HFF-Myc (cell line): ENCODE results near the gene PRKCQ.

Experiments
- DNase-seq: peaks from one replicate; pipeline ENCODE4 v3.0.0-alpha.2; 2011; ENCODE audit warnings: low read depth; ENCODE audit errors: extremely low read depth
- H3K4me3 ChIP-seq: replicated peaks from 2 replicates; pipeline ENCODE4 v1.5.1; 2011; ENCODE audit warnings: low read depth, mild to moderate bottlenecking, control low read depth, low read length
- TF ChIP-seq, protein P1 (sequence below): IDR thresholded peaks from 2 replicates; pipeline ENCODE4 v1.5.1; 2012; ENCODE audit warnings: mild to moderate bottlenecking, low read depth, low read length, control low read depth; ENCODE audit errors: missing control alignments

The PRKCQ gene

GRCh38 chr10:6513476-6513875, 66.6 kb downstream of the PRKCQ start:
- no peak for DNase-seq
- TF ChIP-seq, protein P1, sequence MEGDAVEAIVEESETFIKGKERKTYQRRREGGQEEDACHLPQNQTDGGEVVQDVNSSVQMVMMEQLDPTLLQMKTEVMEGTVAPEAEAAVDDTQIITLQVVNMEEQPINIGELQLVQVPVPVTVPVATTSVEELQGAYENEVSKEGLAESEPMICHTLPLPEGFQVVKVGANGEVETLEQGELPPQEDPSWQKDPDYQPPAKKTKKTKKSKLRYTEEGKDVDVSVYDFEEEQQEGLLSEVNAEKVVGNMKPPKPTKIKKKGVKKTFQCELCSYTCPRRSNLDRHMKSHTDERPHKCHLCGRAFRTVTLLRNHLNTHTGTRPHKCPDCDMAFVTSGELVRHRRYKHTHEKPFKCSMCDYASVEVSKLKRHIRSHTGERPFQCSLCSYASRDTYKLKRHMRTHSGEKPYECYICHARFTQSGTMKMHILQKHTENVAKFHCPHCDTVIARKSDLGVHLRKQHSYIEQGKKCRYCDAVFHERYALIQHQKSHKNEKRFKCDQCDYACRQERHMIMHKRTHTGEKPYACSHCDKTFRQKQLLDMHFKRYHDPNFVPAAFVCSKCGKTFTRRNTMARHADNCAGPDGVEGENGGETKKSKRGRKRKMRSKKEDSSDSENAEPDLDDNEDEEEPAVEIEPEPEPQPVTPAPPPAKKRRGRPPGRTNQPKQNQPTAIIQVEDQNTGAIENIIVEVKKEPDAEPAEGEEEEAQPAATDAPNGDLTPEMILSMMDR, result no peak
- no peak overlapping the region for H3K4me3 ChIP-seq

GRCh38 chr10:6512182-6512581, 67.9 kb downstream of the PRKCQ start:
- TF ChIP-seq, protein P1, result no peak
- no peak for DNase-seq
- no peak overlapping the region for H3K4me3 ChIP-seq

GRCh38 chr10:6511347-6511746, 68.7 kb downstream of the PRKCQ start:
- TF ChIP-seq, protein P1, result no peak
- no peak overlapping the region for H3K4me3 ChIP-seq
- no peak for DNase-seq

GRCh38 chr10:6507311-6507710, 72.8 kb downstream of the PRKCQ start:
- TF ChIP-seq, protein P1, result no peak
- DNase-seq, result no peak
- no peak overlapping the region for H3K4me3 ChIP-seq

DNA sequence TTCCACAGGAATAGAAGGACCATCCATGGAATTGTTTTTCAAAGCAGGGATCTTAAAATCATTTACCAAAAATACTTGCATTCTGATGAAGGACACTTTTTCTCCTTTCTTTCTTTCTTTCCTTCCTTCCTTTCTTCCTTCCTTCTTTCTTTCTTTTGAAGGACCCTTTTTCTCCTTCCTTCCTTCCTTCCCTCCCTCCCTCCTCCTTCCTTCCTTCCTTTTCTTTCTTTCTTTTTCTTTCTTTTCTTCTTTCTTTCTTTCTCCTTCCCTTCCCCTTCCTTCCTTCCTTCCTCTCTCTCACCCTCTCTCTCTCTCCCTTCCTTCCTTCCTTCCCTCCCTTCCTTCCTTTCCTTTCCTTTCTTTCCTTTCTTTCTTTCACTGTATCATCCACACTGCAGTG, 74.8 kb downstream of the PRKCQ start:
- H3K4me3 ChIP-seq, result no peak overlapping the region
- TF ChIP-seq, protein P1, result no peak
- DNase-seq, result no peak

DNA sequence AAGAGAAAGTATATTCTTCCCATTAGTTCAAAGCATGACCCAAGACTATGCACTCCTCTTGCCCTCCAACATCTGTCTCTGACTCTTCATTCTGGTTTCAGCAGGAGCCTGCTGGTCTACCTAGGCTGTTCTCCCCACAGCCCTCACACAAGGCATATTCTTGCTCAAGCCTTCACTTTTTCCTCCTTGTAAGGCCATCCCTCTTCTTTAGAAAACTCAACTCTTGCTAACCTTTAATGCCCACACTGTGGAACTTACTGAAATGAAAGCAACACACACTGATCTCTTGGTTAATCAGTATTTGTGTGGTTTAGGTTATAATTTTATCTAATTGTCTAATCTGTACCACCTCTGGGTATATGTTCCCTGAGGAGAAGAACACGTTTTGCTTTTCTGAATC, 75.8 kb downstream of the PRKCQ start:
- TF ChIP-seq, protein P1, result no peak
- no peak for DNase-seq
- H3K4me3 ChIP-seq, result no peak overlapping the region

DNA sequence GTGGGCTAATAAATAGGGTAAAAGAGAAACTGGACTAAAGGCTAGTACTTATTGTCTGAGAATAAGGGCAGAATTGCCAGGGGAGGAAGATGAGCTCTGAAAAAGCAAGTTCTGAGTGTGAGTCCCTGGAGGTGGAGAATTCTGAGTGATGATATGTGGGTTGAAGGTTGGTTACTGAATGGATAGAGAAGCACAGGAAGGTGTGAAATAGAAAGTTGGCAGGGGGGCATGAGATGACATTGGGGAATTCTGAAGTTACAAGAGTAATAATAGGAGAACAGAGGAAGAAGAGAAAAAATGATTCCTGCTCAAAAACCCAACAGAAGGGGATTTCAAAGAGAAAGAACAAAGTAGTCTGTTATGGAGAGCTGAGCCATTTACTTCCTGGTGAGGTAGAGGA, 76.9 kb downstream of the PRKCQ start:
- no peak overlapping the region for H3K4me3 ChIP-seq
- TF ChIP-seq, protein P1, result no peak
- DNase-seq, result no peak
